HCT116 (cell line): ENCODE measurements around the gene TRIM9. TPM values are rescaled to one million over a fixed set of nuclear protein-coding genes. Genes with fewer than 3 reads are reported as not detected.

Source experiments
- ATAC-seq: fragments of 200-7000 bp; cut with Tn5 transposase; 2 replicates; pipeline ENCODE4 v1.9.1; 2020; ENCODE audit warnings: mild to moderate bottlenecking, moderate library complexity
- BruUV-seq: library from RNA; stranded (reverse); fragments of 400-500 nt; replicated peaks from 2 replicates; lab custom pipeline; 2021; lab: Mats Ljungman, UMichigan
- CTCF ChIA-PET: fragments of 300-600 bp; sonication (Branson Sonifier 250); formaldehyde crosslinking; loops from one replicate; lab custom pipeline; 2021; ENCODE audit warnings: antibody characterized with exemption; lab: Charles Lee
- POLR2A ChIA-PET: fragments of 300-600, 350-600 bp; sonication (Branson Sonifier 250); formaldehyde crosslinking; loops from one replicate; lab custom pipeline; 2021; ENCODE audit warnings: antibody characterized with exemption; lab: Charles Lee
- RAD21 ChIA-PET, 2 experiments: fragments of 300-600 bp; sonication (Branson Sonifier 250); formaldehyde crosslinking; loops; one replicate each; lab custom pipeline; 2023; ENCODE audit warnings: low total read pairs in 2 of 2; ENCODE audit not compliant: uncharacterized antibody in 2 of 2, unreplicated experiment in 2 of 2, low non-redundant PET in 1 of 2; lab: Charles Lee
- DNase-seq: peaks from one replicate; pipeline ENCODE4 v3.0.0-alpha.2; 2010; ENCODE audit warnings: low read depth, low spot score
- H2AFZ ChIP-seq: fragments of 200-600 bp; shearing (Covaris generic), sonication (generic); 2 replicates; pipeline ENCODE4 v1.6.1; 2017; ENCODE audit warnings: low read depth, mixed run types, mixed read lengths, antibody characterized with exemption, low read length; ENCODE audit not compliant: poor library complexity, severe bottlenecking
- H3K27ac ChIP-seq: 2 replicates; pipeline ENCODE4 v1.5.1; 2012; ENCODE audit warnings: low read depth, low read length
- H3K27me3 ChIP-seq: fragments of 200-600 bp; sonication (generic); 2 replicates; pipeline ENCODE4 v1.6.1; 2016; ENCODE audit warnings: mixed run types, low read length, mixed read lengths; ENCODE audit not compliant: insufficient read depth
- H3K36me3 ChIP-seq, 2 experiments: fragments of 200-500 bp in 1 of 2; fragments of 200-600 bp in 1 of 2; sonication (Bioruptor generic) in 1 of 2; sonication (generic) in 1 of 2; 2 replicates each; pipeline versions ENCODE4 v1.5.1 to v1.6.1; 2014 to 2016; ENCODE audit warnings: low read length in 2 of 2, inconsistent platforms in 1 of 2, mixed read lengths in 1 of 2, mixed run types in 1 of 2; ENCODE audit not compliant: insufficient read depth in 2 of 2, control insufficient read depth in 1 of 2
- H3K4me1 ChIP-seq, 2 experiments: fragments of 200-600 bp in 1 of 2; sonication (generic) in 1 of 2; 2 replicates each; pipeline versions ENCODE4 v1.5.1 to v1.6.1; 2012 to 2017; ENCODE audit warnings: low read length in 2 of 2, inconsistent platforms in 1 of 2, mild to moderate bottlenecking in 1 of 2, mixed read lengths in 1 of 2, mixed run types in 1 of 2, moderate library complexity in 1 of 2; ENCODE audit not compliant: insufficient read depth in 2 of 2, control insufficient read depth in 1 of 2
- H3K4me2 ChIP-seq: fragments of 200-600 bp; sonication (generic); 2 replicates; pipeline ENCODE4 v1.6.1; 2017; ENCODE audit warnings: mixed run types, low read length, mixed read lengths
- H3K4me3 ChIP-seq, 2 experiments: fragments of 200-600 bp in 1 of 2; sonication (generic) in 1 of 2; replicated peaks in 1 of 2; 2 replicates each; pipeline ENCODE4 v1.5.1; 2011 to 2016; ENCODE audit warnings: low read length in 2 of 2, control low read depth in 1 of 2, low read depth in 1 of 2, mild to moderate bottlenecking in 1 of 2, mixed read lengths in 1 of 2, mixed run types in 1 of 2
- H3K79me2 ChIP-seq: fragments of 200-600 bp; sonication (generic); 2 replicates; pipeline ENCODE4 v1.6.1; 2017; ENCODE audit warnings: mild to moderate bottlenecking, mixed run types, low read length, moderate library complexity, mixed read lengths; ENCODE audit not compliant: insufficient read depth
- H3K9ac ChIP-seq: fragments of 200-600 bp; sonication (generic); 2 replicates; pipeline ENCODE4 v1.6.1; 2016; ENCODE audit warnings: low read length, mixed read lengths
- H3K9me2 ChIP-seq: fragments of 200-600 bp; sonication (generic), shearing (Covaris generic); 2 replicates; pipeline ENCODE4 v1.6.1; 2017; ENCODE audit warnings: mixed run types, mild to moderate bottlenecking, moderate library complexity; ENCODE audit not compliant: insufficient read depth
- H3K9me3 ChIP-seq, 2 experiments: fragments of 200-500 bp in 1 of 2; fragments of 200-600 bp in 1 of 2; sonication (Bioruptor generic) in 1 of 2; sonication (generic) in 1 of 2; 2 replicates each; pipeline ENCODE4 v1.6.1; 2014 to 2017; ENCODE audit warnings: low read length in 2 of 2, mixed read lengths in 2 of 2, inconsistent platforms in 1 of 2, low read depth in 1 of 2, mild to moderate bottlenecking in 1 of 2, mixed run types in 1 of 2, moderate library complexity in 1 of 2; ENCODE audit not compliant: control insufficient read depth in 1 of 2, insufficient read depth in 1 of 2
- H4K20me1 ChIP-seq: fragments of 200-600 bp; sonication (generic), shearing (Covaris generic); 2 replicates; pipeline ENCODE4 v1.6.1; 2017; ENCODE audit warnings: mixed run types, mild to moderate bottlenecking, moderate library complexity; ENCODE audit not compliant: insufficient read depth
- CBX3 ChIP-seq: IDR thresholded peaks from 2 replicates; pipeline ENCODE4 v1.6.1; 2012; ENCODE audit warnings: low read depth
- ELF1 ChIP-seq: IDR thresholded peaks from 2 replicates; pipeline ENCODE4 v1.6.1; 2012; ENCODE audit warnings: low read depth, borderline replicate concordance
- EZH2phosphoT487 ChIP-seq: fragments of 200-600 bp; IDR thresholded peaks from 2 replicates; pipeline ENCODE4 v1.6.1; 2018; ENCODE audit warnings: antibody characterized with exemption, borderline replicate concordance
- FOSL1 ChIP-seq: IDR thresholded peaks from 2 replicates; pipeline ENCODE4 v1.6.1; 2012; ENCODE audit warnings: low read depth
- POLR2AphosphoS5 ChIP-seq: IDR thresholded peaks from 2 replicates; pipeline ENCODE4 v1.6.1; 2011; ENCODE audit warnings: mild to moderate bottlenecking, low read depth, low read length, moderate library complexity
- RAD21 ChIP-seq: IDR thresholded peaks from 2 replicates; pipeline ENCODE4 v1.6.1; 2012; ENCODE audit warnings: low read depth, mild to moderate bottlenecking
- REST ChIP-seq: IDR thresholded peaks from 2 replicates; pipeline ENCODE4 v1.6.1; 2012; ENCODE audit warnings: low read depth
- TCF7L2 ChIP-seq: IDR thresholded peaks from 2 replicates; pipeline ENCODE4 v1.7.0; 2011; ENCODE audit warnings: borderline replicate concordance, inconsistent platforms; ENCODE audit not compliant: insufficient read depth, insufficient read length; ENCODE audit errors: extremely low read depth
- YY1 ChIP-seq: IDR thresholded peaks from 2 replicates; pipeline ENCODE4 v1.6.1; 2011; ENCODE audit warnings: low read length, low read depth, moderate library complexity, mild to moderate bottlenecking; ENCODE audit not compliant: insufficient replicate concordance; ENCODE audit errors: extremely low read depth
- ZFX ChIP-seq: fragments of 450-650 bp; IDR thresholded peaks from 2 replicates; pipeline ENCODE4 v1.6.1; 2017
- ZNF274 ChIP-seq: fragments of 200-500 bp; sonication (Bioruptor generic); IDR thresholded peaks from 2 replicates; pipeline ENCODE4 v1.6.1; 2014; ENCODE audit warnings: mild to moderate bottlenecking, low read depth, low read length, inconsistent platforms
- intact Hi-C: fragments of 100-400 bp; cut with micrococcal nuclease; formaldehyde crosslinking; loops from 2 replicates; pipeline ENCODE4 v1.10.0; 2022
- total RNA-seq: library from RNA; stranded (reverse); gene quantifications from one replicate; pipeline ENCODE4 v1.2.1, GENCODE V29; 2021; ENCODE audit not compliant: unreplicated experiment

Gene TRIM9
- total RNA-seq, 1 experiment from 2014 or later = 4.6 TPM

GRCh38 chr14:50974118-50974517 lies 120.8 kb downstream of the TRIM9 start:
- Histone ChIP-seq H3K4me1 (no peaks in the 10 kb centered on the region), H3K9ac (no peak overlapping the region), H2AFZ (no peak overlapping the region), H3K27me3 (no peaks in the 10 kb centered on the region), H3K79me2 (no peaks in the 10 kb centered on the region), H3K9me2 (no peaks in the 10 kb centered on the region), H3K9me3 (no peaks in the 10 kb centered on the region), H4K20me1 (no peaks in the 10 kb centered on the region), H3K4me3 (no peak overlapping the region), H3K36me3 (no peaks in the 10 kb centered on the region), H3K27ac (no peak overlapping the region), H3K4me2 (no peak overlapping the region)
- CTCF ChIA-PET = no interaction called here
- ATAC-seq (no peak), DNase-seq (no peak)
- POLR2A ChIA-PET = no interaction called here
- no TSS peak for BruUV-seq
- intact Hi-C loops = no loop called here
- RAD21 ChIA-PET = no interaction called here
- TF ChIP-seq YY1 (no peak), RAD21 (no peak), FOSL1 (no peak), EZH2phosphoT487 (no peak), ZNF274 (no peak), CBX3 (no peak), ZFX (no peak), ELF1 (no peak), REST (no peak), POLR2AphosphoS5 (no peak), TCF7L2 (no peak)
